GM19372 (cell line): Measurements from ENCODE around the gene CDNF.

Experiments
- ATAC-seq: cut with Tn5 transposase; IDR thresholded peaks from one replicate; pipeline ENCODE4 v1.9.1; 2021; ENCODE audit warnings: mild to moderate bottlenecking, low read depth, moderate library complexity; ENCODE audit not compliant: unreplicated experiment

CDNF gene

DNA sequence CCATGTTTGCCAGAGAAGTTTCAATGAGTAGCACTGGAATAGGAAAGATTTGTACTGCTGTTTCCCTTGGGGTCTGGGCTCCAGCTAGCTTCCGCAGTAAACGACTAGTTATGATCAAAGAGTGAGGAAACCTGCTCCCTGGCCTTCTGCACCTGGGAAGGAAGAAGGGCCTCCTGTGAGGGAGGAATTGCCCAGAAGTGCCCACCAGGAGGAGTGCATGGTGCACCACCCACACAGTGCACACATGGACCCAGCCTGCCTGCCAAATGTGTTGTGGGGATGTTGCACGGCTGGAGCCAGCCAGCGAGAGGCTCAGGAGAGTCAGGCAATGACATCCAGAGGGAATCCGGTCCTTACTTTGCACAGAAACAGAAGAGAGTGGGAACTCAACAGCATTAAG, 36.1 kb downstream of the CDNF start:
- no peak for ATAC-seq

DNA sequence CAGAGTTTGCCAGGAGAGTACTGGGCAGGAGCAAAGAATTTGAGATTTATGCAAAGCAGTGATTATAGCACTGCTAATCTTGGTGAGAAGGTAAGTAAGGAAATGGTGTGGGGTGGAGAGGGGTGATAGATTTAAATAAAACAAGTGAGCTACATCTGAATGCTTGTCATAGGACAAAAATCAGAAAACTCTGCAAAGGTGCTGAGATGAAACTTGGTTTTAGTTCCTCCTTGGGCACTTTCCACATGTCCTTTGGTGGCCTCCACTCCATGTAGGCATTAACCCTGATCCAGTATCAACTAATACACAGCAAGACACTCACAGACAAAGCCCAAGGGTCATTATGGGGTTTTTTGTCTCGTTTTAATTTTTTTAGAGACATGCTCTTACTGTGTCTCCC, 37.4 kb downstream of the CDNF start:
- no peak for ATAC-seq

GRCh38 chr10:14798636-14799035, 39.2 kb downstream of the CDNF start:
- no peak for ATAC-seq

DNA sequence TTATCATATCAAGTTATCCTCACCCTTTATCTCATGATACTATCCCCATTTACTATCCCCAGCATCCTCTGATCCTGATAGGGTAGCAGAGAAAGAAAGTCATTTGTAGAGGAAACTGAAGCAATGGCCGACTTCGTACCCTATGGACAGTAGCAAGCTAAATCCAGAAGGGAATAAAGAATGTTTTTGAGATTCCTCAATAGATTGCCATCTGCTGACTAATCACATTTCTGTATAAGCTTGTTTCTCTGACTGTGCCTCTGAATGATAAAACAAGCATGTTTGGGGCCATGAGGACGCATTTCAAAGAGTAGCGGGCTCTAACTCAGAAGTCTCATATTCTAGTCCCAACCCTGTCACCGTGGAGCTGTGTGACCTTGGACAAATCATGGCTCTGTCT, 49.9 kb downstream of the CDNF start:
- no peak for ATAC-seq

GRCh38 chr10:14784459-14785055, 53.3 kb downstream of the CDNF start:
- ATAC-seq: no peak

- no peak for ATAC-seq
Measured at GRCh38 chr10:14782691-14783363, 55.0 kb downstream of the CDNF start.

DNA sequence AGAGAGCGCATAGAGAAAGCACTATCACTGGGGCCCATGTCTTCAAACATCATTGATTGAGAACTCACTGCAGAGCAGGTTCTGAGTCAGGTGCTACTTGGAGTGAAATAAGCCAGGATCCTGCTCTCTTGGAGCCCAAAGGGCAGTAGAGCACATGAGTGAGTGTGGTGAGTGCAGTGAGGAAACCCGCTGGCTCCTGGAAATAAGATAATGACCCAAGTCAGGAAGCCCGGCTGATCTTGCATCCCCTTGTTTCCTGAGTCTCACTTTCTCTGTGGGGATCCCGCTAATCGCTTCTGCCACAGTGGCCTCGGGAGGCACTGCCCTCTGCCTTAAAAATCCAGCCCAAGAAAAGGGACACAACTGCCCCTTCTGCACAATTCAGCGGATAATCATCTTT, 56.1 kb downstream of the CDNF start:
- no peak for ATAC-seq

- ATAC-seq: no peak
Measured at GRCh38 chr10:14779001-14779651, 58.7 kb downstream of the CDNF start.

DNA sequence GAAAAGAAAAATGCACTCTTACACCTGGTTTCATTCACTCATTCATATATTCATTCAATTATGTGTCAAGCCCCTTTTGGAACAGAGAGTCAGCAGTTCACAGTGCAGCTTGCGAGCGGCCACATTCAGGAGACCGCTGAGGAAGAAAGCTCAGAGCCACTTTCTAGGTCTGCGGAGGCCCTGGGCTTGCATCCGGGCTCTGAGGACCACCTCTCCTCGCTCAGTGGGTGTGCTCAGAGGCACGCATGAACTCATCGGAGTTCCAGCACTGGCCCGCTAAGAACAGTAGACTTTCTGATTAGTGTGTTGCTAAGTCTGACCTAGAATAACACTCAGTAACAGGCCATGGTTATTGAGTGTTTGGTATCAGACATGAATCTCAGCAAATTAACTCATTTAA, 61.3 kb downstream of the CDNF start:
- ATAC-seq: no peak

DNA sequence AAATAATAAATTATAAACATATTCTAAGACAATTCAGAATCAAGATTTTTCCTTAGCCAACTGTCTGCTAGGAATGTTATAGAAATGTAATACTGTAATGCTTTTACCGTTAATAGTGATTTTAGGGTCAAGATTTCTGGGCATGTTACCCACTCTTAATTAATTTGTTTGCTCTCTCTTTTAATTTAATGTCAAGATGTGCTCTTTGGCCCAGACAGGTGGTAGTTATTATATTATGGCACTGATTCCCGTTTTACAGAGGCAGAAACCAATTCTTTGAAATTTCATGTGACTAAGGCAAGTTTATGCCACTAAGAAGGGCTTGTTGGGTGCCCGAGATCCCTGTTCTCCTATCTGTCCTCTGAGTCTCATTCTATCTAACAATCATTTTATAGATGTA, 62.2 kb downstream of the CDNF start:
- ATAC-seq: no peak

GRCh38 chr10:14774797-14775196, 63.0 kb downstream of the CDNF start, which contains the start of gene FAM107B:
FAM107B (minus strand) TSS chr10:14774897; CDS start chr10:14774663, 234 bp downstream.
- ATAC-seq: no peak

GRCh38 chr10:14774214-14774580, 63.6 kb downstream of the CDNF start:
- ATAC-seq: no peak

GRCh38 chr10:14773551-14774213, 64.2 kb downstream of the CDNF start:
- ATAC-seq: no peak

- no peak for ATAC-seq
Measured at GRCh38 chr10:14772399-14772798, 65.4 kb downstream of the CDNF start.

DNA sequence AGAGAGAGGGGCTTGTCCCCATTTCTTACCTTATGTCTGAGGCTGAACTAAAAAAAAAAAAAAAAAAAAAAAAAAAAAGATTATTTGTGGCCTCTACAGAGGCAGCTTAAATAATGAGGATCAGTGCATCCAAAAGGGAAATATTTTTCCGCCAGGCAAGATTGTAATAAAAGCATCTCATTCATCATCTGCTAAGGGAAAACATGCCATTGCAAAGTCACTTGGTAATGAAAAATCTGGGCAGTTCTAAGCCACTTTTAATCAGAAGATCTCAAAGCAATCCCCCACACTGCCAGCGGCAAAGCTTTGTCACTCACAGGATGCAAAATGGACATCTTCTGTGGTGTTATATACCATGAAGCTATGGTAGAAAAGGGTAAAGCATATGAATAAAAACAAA, 66.9 kb downstream of the CDNF start:
- no peak for ATAC-seq
